ENCODE results near the gene RARRES1.

DNA sequence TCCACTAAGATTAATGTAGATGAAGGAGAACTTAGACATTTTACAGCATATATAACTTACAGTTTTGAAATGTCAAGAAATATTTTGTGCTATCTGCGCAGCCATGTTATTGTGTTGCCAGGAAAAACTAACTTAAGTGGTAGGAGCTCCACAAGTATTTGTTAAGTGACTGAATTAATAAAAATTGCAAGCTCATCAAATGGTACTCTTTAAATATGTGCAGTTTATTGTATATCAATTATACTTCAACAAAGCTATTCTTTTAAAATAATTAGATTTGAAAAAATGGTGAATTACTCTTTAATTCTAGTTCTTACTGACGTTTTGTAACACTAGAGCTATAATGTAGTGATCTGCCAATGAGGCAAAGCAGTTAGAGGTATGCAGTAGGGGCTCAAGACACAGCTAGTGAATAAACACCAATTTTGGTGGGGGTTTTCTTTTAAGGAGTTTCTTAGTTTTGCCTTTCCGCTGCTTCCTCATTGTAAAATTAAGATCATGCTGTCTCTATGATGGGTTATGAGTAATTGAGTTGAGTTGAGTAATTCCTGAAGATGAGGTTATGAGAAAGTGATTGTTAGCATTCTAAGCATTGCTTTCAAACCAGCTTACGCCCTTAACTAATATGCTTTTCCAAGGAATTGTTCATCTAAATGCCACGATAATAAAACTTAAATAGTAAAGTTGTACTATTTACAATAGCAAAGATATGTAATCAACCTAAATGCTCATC lies 48.9 kb downstream of the RARRES1 start:
- TF ChIP-seq, protein P1, sequence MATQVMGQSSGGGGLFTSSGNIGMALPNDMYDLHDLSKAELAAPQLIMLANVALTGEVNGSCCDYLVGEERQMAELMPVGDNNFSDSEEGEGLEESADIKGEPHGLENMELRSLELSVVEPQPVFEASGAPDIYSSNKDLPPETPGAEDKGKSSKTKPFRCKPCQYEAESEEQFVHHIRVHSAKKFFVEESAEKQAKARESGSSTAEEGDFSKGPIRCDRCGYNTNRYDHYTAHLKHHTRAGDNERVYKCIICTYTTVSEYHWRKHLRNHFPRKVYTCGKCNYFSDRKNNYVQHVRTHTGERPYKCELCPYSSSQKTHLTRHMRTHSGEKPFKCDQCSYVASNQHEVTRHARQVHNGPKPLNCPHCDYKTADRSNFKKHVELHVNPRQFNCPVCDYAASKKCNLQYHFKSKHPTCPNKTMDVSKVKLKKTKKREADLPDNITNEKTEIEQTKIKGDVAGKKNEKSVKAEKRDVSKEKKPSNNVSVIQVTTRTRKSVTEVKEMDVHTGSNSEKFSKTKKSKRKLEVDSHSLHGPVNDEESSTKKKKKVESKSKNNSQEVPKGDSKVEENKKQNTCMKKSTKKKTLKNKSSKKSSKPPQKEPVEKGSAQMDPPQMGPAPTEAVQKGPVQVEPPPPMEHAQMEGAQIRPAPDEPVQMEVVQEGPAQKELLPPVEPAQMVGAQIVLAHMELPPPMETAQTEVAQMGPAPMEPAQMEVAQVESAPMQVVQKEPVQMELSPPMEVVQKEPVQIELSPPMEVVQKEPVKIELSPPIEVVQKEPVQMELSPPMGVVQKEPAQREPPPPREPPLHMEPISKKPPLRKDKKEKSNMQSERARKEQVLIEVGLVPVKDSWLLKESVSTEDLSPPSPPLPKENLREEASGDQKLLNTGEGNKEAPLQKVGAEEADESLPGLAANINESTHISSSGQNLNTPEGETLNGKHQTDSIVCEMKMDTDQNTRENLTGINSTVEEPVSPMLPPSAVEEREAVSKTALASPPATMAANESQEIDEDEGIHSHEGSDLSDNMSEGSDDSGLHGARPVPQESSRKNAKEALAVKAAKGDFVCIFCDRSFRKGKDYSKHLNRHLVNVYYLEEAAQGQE (IDR thresholded peaks at IDR 0.05; ENCODE audit: low read depth) = no peak
- TF ChIP-seq EP300 (IDR thresholded peaks at IDR 0.05; ENCODE audit: borderline replicate concordance) (no peak), CEBPB (IDR thresholded peaks at IDR 0.05) (no peak), RAD21 (IDR thresholded peaks at IDR 0.05; ENCODE audit: low read depth) (no peak)

All from Ishikawa (cell line).